Smooth muscle cell of the brain vasculature (primary cell): ENCODE measurements around the gene DOK7.

Source experiments
- DNase-seq: peaks from one replicate; pipeline ENCODE4 v3.0.0-alpha.2; 2012; ENCODE audit warnings: low read depth, low spot score

DOK7 gene

GRCh38 chr4:3462321-3462789, 751 bp upstream of the DOK7 start:
- DNase-seq: no peak

DNA sequence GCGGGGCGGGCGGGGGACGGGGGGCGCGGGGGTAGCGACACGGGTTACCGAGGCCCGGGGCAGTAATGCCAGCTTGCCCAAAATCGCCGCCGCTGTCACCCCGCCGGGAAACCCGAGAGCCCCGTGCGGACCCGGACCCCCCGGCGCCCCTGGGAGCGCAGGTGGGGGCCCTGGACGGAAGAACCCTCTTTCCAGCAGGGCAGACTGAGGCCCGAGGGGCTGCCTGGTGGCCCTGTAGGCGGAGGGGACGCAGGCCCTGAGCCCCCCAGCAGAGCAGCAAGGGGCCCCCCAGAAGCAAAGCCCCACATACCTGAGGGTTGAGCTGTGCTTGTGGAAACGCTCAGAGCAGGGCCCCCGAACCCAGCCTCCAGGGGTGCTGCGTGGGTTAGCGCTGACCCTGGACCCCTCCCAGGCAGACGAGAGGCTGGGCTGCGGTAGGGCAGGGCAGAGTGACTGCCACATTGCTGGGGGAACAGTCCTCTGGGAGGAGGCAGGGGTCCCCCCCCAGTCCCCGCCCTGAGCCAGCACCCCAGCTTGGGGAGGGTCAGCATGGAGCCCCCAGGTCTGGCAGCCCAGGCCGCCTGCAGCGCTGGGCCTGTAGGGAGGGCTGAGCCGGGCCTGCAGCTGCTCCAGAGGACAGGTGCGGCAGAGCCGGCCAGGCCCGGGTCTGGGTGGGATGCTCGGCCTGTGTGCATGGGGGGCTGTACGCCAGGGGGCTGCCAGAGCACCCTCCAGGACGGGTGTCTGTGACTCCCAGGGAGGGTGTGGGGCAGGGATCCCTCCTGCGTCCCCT, 646 bp downstream of the DOK7 start:
- DNase-seq: no peak

DNA sequence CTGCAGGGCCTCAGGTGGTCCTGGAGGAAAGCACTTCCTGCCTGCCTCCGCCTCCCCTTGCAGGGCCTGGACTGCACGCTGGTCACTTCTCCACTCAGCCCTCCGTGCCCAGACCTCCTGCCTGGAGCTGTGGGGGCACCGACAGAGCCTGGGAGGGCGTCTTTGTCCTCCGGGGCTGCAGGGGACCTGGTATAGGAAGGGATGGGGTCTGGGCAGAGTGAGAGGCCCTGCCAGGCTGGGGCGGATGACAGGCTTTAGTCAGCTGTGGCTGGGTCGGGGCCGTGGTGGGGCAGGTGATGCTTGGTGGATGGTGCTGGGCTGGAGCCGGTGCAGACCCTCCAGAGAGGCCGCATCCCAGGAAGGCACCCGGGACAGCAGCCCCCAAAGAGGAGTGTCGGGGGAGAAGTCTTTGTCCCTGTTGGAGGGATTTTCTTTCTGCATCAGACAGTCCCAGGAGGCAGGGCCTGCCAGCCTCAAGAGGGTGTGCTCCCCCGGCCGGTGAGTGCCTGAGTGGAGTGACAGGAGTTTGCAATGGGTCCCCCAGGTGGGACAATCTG, 1.3 kb downstream of the DOK7 start:
- DNase-seq: no peak

DNA sequence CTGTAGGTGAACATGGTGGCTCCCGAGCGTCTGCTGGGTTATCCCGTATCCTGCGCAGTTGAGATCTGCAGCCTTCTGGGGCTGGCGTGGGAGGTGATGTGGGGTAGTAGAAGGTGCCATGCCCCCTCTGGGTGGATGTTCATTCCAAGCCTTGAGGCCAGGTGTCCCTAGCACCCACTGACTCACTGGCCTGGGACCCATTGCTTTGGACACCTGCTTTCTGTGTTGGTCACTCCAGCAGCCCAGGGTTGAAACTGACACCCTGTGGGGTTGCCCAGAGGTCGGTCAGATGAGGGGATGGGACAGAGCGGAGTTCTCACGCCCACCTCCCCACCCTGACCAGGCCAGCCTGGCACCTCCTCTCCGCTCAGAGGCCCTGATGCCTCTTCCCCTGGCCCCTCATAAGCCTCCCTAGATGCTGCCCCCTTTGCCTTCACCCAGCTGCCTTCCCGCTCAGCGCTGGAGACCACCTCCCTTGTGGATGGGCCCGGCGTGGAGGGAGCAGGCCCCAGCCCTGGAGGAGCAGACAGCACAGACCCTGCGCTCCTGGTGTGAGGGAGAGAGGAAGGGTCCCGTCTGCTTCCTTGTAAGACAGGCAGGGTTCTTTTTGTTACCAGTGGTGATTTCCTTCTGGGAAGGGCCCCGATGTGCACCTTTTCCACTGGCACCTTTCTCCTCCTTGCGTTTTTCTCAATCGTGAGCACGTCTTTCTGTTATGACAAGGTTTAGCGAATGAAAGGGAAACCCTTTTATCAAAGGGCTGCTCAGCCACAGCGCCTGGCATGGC, 2.0 kb downstream of the DOK7 start:
- DNase-seq: no peak

DNA sequence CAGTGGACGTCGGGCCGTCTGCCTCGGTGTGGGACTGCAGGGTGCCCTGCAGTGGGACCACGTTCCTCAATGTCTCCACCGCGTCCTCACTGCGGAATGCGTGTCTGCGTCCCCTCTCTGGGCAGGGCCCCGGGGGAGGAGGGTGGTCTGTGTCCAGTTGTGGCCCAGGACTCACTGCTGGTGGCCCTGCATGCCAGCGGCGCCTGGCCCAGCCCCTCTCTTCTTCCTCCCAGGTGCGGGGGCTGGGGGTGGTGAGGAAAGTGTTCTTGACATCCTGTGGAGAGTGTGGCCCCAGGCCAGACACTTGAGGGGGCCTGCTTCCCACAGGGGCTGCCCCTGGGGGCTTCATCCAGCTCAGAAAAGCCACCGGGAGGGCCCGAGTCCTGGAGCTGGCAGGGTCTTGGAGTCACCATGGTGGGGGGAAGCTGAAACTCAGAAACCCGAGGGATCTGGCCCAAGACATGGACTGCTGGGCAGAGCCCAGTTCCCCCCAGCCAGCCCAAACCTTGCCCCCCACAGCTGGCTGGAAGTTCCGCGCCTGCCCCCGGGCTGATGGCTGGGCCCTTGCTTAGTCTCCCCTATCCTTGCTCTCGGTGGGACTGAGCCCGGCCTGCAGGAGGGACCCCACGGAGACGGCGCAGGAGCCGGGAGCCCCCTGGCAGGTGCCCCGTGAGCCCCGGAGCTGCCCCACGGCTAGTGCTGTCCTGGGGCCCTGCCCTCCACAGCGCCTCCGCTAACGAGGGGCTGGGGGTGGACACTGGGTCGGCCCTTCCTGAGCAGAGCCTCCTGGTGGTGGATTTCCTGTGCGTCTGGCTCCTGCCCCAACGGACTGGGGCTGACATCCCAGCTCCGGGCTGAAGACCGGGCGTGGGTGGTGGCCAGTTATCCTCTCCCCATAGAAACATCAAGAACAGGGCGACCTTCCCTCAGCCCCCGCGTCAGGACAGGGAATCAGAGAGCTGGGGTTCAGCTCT, 2.9 kb downstream of the DOK7 start:
- DNase-seq: no peak

GRCh38 chr4:3466691-3467600, 3.8 kb downstream of the DOK7 start:
- DNase-seq: no peak

DNA sequence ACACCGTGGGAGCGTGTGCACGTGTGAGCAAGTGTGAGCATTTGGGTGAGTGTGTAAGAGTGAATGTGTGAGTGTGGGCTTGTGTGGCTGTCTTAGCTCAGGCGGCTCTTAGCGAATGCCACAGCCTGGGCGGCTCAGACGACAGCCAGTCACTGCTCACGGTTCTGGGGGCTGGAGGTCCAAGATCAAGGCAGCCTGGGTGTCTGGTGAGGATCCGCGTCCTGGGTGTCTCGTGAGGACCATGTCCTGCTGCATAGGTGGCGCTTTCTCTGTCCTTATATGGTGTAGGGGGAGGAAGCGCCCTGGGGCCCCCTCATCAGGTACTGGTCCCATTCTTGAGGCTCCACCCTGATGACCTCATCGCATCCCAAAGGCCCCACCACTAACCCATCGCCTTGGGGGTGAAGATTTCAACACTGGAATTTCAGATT, 4.5 kb downstream of the DOK7 start:
- DNase-seq: no peak

GRCh38 chr4:3468154-3468553, 5.0 kb downstream of the DOK7 start:
- DNase-seq: no peak

DNA sequence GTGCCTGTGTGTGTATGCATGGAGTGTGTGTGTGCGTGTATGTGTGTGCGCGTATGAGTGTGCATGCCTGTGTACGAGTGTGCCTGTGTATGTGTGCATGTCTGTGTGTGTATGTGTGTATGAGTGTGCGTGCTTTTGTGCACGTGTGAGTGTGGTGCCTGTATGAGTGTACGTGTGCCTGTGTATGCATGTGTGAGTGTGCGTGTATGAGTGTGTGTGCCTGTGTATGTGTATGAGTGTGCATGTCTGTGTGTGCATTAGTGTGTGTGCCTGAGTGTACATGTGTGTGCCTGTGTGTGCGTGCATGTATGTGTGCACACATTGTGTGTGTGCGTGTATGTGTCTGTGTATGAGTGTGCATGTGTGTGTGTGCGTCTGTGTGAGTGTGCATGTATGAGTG, 5.7 kb downstream of the DOK7 start:
- no peak for DNase-seq

DNA sequence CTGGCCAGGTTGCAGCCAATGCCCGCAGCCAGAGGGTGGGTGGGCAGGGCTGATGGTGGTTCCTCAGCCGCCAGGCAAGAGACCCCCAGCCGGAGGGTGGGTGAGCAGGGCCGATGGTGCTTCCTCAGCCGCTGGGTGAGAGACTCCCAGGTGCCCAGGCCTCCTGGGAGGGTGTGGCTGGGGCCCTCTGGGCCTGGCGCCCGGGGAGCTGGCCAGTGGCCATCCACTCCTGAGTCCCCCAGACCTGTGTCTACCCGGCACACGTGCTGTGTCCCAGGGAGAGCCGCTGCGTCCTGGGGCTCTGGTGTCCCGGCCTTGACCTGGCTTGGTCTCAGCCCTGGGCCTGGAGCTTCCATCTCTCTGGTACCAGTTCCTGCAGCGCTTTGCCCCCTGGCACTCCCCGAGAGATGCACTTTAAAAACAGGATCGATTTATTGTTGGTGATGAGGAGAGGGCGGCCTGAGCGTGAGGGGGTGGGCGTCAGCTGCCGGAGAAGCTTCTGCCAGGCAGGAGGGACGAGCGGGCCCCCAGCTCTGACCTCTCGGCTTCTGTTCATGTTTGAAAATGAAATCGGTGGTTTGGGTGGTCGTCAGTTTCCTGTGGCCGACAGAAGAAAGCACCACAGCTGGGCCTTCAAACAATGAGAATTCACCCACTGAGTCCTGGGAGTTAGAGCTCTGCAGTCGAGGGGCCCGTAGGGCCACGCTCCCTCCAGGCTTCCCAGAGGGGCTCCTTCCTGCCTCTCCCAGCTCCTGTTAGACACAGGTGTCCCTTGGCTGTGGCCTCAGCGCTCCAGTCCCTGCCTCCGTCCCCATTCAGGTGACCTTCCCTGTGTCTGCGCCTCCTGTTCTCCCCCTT, 6.5 kb downstream of the DOK7 start:
- DNase-seq: no peak

GRCh38 chr4:3470244-3471097, 7.4 kb downstream of the DOK7 start:
- DNase-seq: no peak

DNA sequence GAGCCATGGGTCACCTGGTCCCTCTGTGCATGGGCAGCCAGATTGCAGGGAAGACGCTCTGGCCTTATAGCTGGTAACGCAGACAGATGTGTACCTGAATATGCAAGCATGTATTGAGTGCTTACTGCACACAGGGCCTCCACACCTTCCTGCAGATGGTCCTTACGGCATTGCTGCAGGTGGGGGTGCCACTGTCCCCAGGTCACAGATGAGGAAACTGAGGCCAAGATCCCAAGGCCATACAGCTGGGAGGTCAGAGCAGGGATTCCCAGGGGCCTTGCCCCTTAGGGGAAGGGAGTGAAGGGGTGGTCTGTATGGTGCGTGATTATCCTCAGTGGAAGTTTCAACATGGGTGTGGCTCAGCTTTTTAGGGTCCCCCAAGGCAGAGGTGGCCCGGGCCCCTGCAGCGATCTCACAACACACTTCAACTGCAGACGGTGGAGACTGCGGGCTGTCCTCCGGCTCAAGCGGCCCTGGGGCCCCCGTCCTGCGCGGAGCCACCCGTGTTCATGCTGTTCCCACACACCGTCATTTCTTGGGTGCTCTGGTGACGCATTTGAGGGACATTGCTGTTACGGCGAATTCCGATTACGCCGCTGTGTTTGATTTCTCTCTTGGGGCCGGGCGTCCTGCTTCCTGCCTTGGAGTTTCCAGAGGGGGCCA, 8.1 kb downstream of the DOK7 start:
- no peak for DNase-seq

DNA sequence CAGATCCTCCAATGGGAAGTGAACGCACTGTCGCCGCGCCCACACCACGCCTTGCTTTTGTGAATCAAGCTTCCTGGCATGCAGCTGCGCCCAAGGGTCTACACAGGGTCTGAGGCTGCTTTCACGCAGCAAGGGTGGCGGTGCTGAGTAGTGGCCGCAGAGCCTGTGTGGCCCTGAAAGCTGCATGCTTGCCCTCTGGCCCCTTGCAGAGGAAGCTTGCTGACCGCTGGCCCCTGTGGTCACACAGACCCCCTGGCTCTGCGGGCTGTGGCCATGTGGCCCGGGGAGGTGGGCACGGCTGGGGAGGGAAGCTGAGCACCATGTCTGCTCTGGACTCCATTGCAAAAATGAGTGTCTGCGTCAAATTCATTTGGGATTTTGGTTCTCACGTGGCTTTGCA, 8.8 kb downstream of the DOK7 start:
- DNase-seq: no peak

DNA sequence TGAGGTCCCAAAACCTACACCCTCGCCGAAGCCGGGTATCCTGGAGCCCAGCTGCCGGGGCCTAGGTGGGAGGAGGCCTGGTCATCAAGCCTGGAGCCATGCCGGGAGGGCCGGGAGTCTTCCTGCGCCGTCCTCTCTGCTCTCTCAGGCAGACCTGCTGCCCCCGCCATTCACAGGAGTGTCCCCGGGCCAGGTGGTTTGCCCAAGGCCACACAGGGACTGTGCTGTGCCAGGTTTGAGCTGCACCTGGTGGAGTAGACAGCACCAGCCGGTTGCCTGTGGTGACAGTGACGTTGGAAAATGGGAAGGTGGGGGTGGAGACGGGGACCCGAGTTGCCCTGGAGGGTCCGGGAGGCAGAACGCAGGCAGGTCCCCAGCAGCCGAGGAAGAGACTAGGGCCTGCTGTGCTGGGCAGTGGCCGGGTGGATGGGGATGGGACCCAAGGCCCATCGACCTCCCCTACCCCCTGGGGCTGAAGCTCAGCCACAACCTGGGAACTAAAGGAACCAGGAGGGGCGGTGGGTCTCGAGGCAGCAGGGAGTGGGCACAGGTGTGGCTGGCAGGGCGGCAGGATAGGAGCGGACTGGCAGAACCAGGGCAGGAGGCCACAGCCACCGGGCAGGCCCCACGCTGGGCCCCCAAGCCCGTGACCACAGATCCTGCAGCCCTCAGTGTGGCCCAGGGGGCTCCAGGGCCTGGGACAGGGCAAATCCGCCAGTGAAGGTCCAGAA, 9.5 kb downstream of the DOK7 start:
- no peak for DNase-seq

DNA sequence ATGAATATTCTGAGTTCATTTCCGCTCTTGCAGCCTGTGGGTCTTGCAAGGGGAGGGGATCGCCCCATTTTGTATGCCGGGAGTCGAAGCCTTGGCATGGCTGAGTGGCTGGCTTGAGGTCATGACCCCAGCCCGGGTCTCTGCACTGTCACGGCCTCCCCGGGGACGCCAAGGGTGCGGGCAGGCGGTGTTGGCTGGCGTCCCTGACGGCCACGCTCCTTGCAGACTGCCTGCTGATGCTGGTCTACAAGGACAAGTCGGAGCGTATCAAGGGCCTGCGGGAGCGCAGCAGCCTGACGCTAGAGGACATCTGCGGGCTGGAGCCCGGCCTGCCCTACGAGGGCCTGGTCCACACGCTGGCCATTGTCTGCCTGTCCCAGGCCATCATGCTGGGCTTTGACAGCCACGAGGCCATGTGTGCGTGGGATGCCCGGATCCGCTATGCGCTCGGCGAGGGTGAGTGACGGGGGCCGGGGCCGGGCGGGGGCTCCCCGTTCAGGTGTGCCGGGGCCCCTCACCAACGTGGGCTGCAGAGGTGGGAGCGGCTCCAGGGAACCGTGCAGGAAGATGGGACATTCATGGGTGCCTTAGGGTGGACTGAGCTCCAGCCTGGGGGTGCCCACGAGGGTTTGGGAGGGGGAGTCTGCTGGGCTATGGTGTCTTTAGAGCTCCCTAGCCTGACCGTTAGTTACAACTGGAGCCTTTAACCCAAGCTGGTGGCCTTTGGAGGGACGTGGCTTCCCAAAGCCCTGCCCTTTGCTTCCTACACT, 10.3 kb downstream of the DOK7 start:
- no peak for DNase-seq

GRCh38 chr4:3473996-3474765, 11.1 kb downstream of the DOK7 start:
- DNase-seq: no peak
